ENCODE data around the gene CPA5. TPM values are rescaled to one million over a fixed set of nuclear protein-coding genes. Genes with fewer than 3 reads are reported as not detected.

Gene CPA5
- total RNA-seq, 1 experiment from 2014 or later, result not detected

DNA sequence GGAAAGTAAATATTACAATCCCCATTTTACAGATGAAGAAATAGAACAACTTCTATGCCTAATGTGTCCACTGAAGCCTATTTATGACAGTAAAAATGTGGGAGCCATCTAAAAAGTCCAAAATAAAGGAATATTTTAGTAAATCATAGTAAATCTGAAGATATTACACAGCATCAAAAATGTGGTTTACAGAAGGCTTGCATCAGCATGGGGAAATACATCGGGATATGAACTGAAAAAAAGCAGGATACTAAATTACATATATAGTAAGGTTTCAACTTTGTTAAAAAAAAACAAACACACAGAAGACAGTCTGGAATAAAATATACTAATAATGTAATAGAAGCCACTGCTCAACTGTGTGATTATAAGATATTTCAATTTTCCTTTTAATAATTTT lies 56.5 kb downstream of the CPA5 start:
- TF ChIP-seq, protein P1, sequence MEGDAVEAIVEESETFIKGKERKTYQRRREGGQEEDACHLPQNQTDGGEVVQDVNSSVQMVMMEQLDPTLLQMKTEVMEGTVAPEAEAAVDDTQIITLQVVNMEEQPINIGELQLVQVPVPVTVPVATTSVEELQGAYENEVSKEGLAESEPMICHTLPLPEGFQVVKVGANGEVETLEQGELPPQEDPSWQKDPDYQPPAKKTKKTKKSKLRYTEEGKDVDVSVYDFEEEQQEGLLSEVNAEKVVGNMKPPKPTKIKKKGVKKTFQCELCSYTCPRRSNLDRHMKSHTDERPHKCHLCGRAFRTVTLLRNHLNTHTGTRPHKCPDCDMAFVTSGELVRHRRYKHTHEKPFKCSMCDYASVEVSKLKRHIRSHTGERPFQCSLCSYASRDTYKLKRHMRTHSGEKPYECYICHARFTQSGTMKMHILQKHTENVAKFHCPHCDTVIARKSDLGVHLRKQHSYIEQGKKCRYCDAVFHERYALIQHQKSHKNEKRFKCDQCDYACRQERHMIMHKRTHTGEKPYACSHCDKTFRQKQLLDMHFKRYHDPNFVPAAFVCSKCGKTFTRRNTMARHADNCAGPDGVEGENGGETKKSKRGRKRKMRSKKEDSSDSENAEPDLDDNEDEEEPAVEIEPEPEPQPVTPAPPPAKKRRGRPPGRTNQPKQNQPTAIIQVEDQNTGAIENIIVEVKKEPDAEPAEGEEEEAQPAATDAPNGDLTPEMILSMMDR (conservative IDR thresholded peaks at IDR 0.05), result no peak
- H3K27me3 ChIP-seq (ENCODE audit: insufficient read depth, low read length), result no peaks in the 10 kb centered on the region
- no peak overlapping the region for H3K4ac ChIP-seq (ENCODE audit: low read depth, low read length)
- H2AFZ ChIP-seq (ENCODE audit: low read length), result no peak overlapping the region
- no peaks in the 10 kb centered on the region for H4K20me1 ChIP-seq (ENCODE audit: control insufficient read depth, insufficient read depth, insufficient read length)
- no peak overlapping the region for H2BK15ac ChIP-seq (ENCODE audit: low read depth, low read length)
- no peak for DNase-seq
- no peak overlapping the region for H3K9ac ChIP-seq (ENCODE audit: extremely low read depth, insufficient read length, low read length)
- H3K27me3 Mint-ChIP-seq (ENCODE audit: low read depth), result no peaks in the 10 kb centered on the region
- H3K9me3 Mint-ChIP-seq, result no peaks in the 10 kb centered on the region
- no peaks in the 10 kb centered on the region for H3K79me2 ChIP-seq (ENCODE audit: insufficient read depth, low read length)
- H3T11ph ChIP-seq (ENCODE audit: low read length), result no peak overlapping the region
- WGBS (ENCODE audit: extremely low coverage, insufficient read length, low lambda C conversion rate), result no CpG with 5 or more reads among the region's 1 CpG
- H3K27ac ChIP-seq (ENCODE audit: insufficient read length, low read depth, low read length), result no peak overlapping the region
- no peak overlapping the region for H3K56ac ChIP-seq (ENCODE audit: insufficient read length, low read depth, low read length)
- H4K8ac ChIP-seq (replicated peaks; ENCODE audit: insufficient read length, low read depth, low read length), result no peak overlapping the region
- no peaks in the 10 kb centered on the region for H3K9me3 ChIP-seq (ENCODE audit: control insufficient read depth, low read depth, low read length)
- no peaks in the 10 kb centered on the region for H3K23me2 ChIP-seq (ENCODE audit: insufficient read length, low read depth, low read length, poor library complexity, severe bottlenecking)
- H3K4me1 ChIP-seq (ENCODE audit: insufficient read depth, low read length), result no peaks in the 10 kb centered on the region
- H2BK12ac ChIP-seq (ENCODE audit: insufficient read length, low read depth, low read length), result no peak overlapping the region
- H4K5ac ChIP-seq (ENCODE audit: insufficient read length, low read depth, low read length), result no peak overlapping the region
- H4K91ac ChIP-seq (ENCODE audit: insufficient read length, low read depth, low read length), result no peak overlapping the region
- H3K4me1 Mint-ChIP-seq, result peaks cover 6 to 18% of the 10 kb centered on the region in 2 experiments
- no peak overlapping the region for H3K4me3 Mint-ChIP-seq
- no peak overlapping the region; a peak in 1 of 7 replicates for H3K27ac Mint-ChIP-seq
- no peak overlapping the region for H3K14ac ChIP-seq (ENCODE audit: insufficient read depth, low read length)
- no peak overlapping the region for H2BK20ac ChIP-seq (ENCODE audit: low read depth, low read length, poor library complexity, severe bottlenecking)
- H3K4me2 ChIP-seq (ENCODE audit: insufficient read depth, insufficient read length, low read length), result no peak overlapping the region
- H3K79me1 ChIP-seq (ENCODE audit: insufficient read depth, low read depth, low read length, poor library complexity, severe bottlenecking), result no peaks in the 10 kb centered on the region
- no peak overlapping the region for H3K18ac ChIP-seq (ENCODE audit: insufficient read length, low read depth, low read length)
- H2BK120ac ChIP-seq (ENCODE audit: low read depth, low read length, poor library complexity, severe bottlenecking), result no peak overlapping the region
- H2BK5ac ChIP-seq (ENCODE audit: insufficient read length, low read length), result no peak overlapping the region
- no peak overlapping the region for H3K23ac ChIP-seq (ENCODE audit: insufficient read length, low read depth, low read length)
- peaks cover 0 to 12% (median 6%) of the 10 kb centered on the region in 3 experiments; a peak in 3 of 7 replicates for H3K36me3 Mint-ChIP-seq (ENCODE audit: insufficient read depth in 1 of 3, low read depth in 3 of 3)
- no peak overlapping the region for H2AK5ac ChIP-seq (ENCODE audit: insufficient read length, low read length)
